Stimulated activated naive B cell treated with anti-CD40 and anti-IgM and Interleukin-4, amounts not matched to agents 10 μg/mL and 1 μg/mL and 100 μg/mL, for 72 hours (primary cell): Measurements from ENCODE around the gene CPNE5.

Experiments used
- ATAC-seq, 2 donors: fragments of 150-1000 bp; cut with Tn5 transposase; replicated peaks; 2 replicates each; pipeline ENCODE4 v1.10.0; 2021; ENCODE audit warnings: moderate library complexity in 1 of 2
- DNase-seq: peaks from one replicate; pipeline ENCODE4 v3.0.0; 2021
- H3K27ac Mint-ChIP-seq: one replicate; pipeline ENCODE4 v1.8.0; 2022; ENCODE audit warnings: mild to moderate bottlenecking, mixed read lengths
- H3K27me3 Mint-ChIP-seq, 2 donors: one replicate each; pipeline ENCODE4 v1.8.0; 2022; ENCODE audit warnings: mixed read lengths in 2 of 2
- H3K36me3 Mint-ChIP-seq, 2 donors: one replicate each; pipeline ENCODE4 v1.8.0; 2022; ENCODE audit warnings: mixed read lengths in 2 of 2, mild to moderate bottlenecking in 1 of 2
- H3K4me1 Mint-ChIP-seq, 2 donors: one replicate each; pipeline ENCODE4 v1.8.0; 2022; ENCODE audit warnings: mixed read lengths in 2 of 2, mild to moderate bottlenecking in 1 of 2
- H3K4me3 Mint-ChIP-seq, 2 donors: one replicate each; pipeline ENCODE4 v1.8.0; 2022; ENCODE audit warnings: mild to moderate bottlenecking in 2 of 2, mixed read lengths in 2 of 2, moderate library complexity in 1 of 2
- H3K9me3 Mint-ChIP-seq, 2 donors: one replicate each; pipeline ENCODE4 v1.8.0; 2022; ENCODE audit warnings: mixed read lengths in 2 of 2, mild to moderate bottlenecking in 1 of 2

Gene CPNE5

DNA sequence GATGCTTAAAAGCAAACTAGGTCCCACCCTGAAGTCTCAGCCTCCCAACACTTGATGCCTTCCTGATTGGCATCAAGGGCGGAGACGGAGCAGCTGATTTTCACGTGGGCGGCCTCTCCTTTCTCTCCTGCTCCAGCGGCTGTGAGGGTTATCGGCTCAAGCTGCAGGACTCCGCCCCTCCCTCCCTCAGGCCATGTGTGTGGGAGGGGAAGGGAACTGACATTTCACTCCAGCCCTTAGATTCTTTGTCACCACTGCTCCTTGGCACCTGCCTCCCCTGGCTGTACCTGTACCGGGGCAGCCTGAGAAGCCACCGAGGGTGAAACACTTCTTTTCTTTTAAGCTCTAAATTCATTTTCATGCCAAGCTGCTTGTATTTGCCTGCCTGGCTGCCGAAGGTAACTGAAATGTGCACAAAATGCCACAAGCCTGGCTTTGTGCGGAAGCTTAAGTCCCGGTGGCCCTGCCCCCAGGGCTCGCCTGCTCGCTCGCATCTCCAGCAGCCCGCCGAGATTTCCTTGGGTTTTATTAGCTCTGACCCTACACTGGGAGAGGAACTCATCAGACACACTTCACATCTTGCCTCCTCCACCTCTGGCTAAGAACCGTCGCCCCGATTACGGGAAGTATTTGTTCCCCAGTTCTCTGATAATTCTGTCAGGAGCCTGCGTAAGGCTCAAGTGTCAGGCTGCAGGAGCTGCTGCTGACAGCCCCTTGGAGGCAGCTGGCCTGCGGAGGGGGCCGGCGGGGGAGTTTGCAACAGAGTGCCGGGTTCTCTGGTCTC lies 9.6 kb upstream of the CPNE5 start:
- H3K27ac Mint-ChIP-seq: peak overlapping the region; percentile 33
- H3K4me3 Mint-ChIP-seq: peak overlapping the region; percentile 27 to 41
- H3K9me3 Mint-ChIP-seq: no peaks in the 10 kb centered on the region
- peaks cover 12% of the 10 kb centered on the region in 2 donors for H3K4me1 Mint-ChIP-seq
- no peak for DNase-seq
- peaks cover 25 to 53% of the 10 kb centered on the region in 2 donors for H3K36me3 Mint-ChIP-seq
- ATAC-seq: peak; percentile 49 to 57
- peaks cover 20 to 23% of the 10 kb centered on the region in 2 donors for H3K27me3 Mint-ChIP-seq

DNA sequence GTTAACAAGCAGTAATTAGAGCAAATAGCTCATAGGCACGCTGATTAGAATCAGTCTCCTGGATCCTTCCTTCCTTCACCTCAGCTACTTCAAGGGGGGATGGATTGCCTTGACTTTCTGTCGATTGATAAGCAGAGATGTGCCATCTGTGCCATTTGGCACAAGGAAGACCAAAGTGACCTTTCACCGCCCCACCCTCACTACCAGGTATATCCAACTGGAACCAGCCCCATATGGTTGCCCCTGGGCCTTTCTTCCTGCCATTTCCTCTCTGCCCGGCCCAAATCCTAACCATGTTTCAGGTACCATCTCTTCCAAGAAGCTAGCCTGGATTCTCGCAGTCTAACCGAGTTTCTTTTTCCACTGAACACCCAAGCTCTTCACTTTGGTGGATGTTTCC lies 8.7 kb upstream of the CPNE5 start:
- H3K27ac Mint-ChIP-seq: no peak overlapping the region

DNA sequence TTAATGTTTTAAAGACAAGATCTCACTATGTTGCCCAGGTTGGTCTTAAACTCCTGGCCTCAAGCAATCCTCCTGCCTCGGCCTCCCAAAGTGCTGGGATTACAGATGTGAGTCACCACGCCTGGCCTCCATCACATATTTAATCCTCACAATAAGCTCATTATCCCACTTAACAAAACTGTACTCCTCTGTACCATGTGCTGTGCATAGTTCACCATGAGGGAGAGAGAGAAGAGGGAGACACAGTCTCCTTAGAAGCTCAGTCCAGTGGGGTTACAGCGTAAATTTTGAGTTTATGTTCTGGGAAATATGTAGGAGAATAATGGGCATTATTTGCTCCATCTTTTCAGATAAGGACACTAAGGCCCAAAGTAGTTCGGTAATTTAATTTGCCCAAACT lies 7.9 kb upstream of the CPNE5 start:
- Mint-ChIP-seq H3K4me3 (no peak overlapping the region), H3K27ac (no peak overlapping the region), H3K36me3 (peaks cover 20 to 39% of the 10 kb centered on the region in 2 donors), H3K4me1 (peaks cover 12% of the 10 kb centered on the region in 2 donors), H3K27me3 (peaks cover 20 to 23% of the 10 kb centered on the region in 2 donors), H3K9me3 (no peaks in the 10 kb centered on the region)
- DNase-seq (no peak), ATAC-seq (no peak)

More for the DNA sequence above, 8.7 kb upstream of the CPNE5 start:
- peaks cover 20 to 23% of the 10 kb centered on the region in 2 donors for H3K27me3 Mint-ChIP-seq
- H3K4me1 Mint-ChIP-seq: peaks cover 12% of the 10 kb centered on the region in 2 donors
- DNase-seq: no peak
- H3K36me3 Mint-ChIP-seq: peaks cover 23 to 45% of the 10 kb centered on the region in 2 donors
- no peak overlapping the region for H3K4me3 Mint-ChIP-seq
- H3K9me3 Mint-ChIP-seq: no peaks in the 10 kb centered on the region
- ATAC-seq: no peak

DNA sequence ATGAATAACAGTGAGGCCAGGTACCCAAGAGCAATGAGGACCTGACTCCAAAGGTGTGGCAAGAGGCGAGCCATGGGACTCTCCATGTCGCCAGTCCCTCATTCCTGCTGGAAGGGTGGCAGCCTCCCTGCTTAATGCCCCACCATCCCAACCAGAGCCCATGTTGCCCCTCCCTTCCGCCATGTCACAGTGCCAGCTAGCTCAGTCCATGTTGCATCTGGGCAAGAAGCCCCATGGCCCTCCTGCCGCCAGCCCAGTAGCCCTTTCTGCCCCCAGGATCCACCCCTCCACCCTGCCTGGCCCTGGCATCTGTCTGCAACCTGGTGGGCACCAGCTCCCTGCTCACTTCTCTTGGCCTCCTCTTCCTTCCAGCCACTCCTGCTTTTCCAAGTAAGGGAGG lies 6.0 kb upstream of the CPNE5 start:
- H3K27ac Mint-ChIP-seq: no peak overlapping the region
- H3K9me3 Mint-ChIP-seq: no peaks in the 10 kb centered on the region
- peaks cover 7 to 24% of the 10 kb centered on the region in 2 donors for H3K36me3 Mint-ChIP-seq
- H3K4me3 Mint-ChIP-seq: no peak overlapping the region
- ATAC-seq: no peak
- no peak for DNase-seq
- peaks cover 29 to 31% of the 10 kb centered on the region in 2 donors for H3K27me3 Mint-ChIP-seq
- peaks cover 17 to 20% of the 10 kb centered on the region in 2 donors for H3K4me1 Mint-ChIP-seq

DNA sequence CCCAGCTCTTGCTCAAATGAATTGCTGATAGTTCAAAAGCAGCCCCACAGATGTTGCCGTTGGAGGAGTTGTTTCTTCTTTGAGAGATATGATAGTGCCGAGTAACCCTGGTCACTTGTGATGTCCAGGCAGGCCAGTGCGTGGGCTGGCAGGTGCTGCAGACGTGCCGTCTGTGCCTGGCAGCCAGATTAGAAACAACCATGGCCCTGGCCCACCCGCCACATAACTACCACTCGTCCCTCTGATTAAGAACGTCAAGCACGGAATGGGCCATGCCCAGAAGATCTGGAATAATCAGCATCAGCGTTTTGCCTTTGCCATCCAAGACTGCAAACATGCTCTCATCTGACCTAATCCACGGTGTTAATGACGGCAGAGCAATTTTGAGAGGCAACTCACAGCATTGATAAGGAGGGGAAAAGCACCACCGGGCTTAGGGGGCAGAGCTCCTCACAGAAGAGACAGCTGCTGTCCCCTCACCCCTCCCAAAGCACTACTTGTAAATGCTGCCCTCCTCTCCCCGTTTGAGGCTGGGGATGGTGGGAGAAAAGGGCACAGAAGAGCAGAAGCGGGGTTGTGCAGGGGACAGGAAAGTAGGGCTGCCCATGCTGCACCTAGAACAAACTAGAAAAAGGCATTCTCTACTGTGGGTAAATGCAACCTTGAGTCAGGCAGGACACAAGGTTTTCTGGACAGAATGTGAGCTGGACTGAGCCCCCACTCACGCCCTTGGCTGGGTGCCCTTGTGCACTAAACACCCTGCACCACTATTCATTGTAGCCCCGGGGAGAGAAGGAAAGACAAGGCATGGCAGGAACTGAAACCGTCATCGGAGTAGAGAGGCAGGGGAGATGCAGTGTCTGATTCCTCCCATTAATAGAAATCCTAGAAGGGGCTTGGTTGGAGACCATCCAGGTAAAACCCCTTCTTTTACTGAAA lies 5.3 kb upstream of the CPNE5 start:
- no peak overlapping the region for H3K4me3 Mint-ChIP-seq
- no peak for ATAC-seq

GRCh38 chr6:36843170-36843569 lies 3.9 kb upstream of the CPNE5 start:
- peaks cover 29 to 34% of the 10 kb centered on the region in 2 donors for H3K27me3 Mint-ChIP-seq
- peaks cover 4 to 6% of the 10 kb centered on the region in 2 donors for H3K36me3 Mint-ChIP-seq
- ATAC-seq (no peak), DNase-seq (no peak)
- H3K27ac Mint-ChIP-seq: no peak overlapping the region
- no peak overlapping the region for H3K4me3 Mint-ChIP-seq
- no peaks in the 10 kb centered on the region for H3K9me3 Mint-ChIP-seq
- peaks cover 14 to 23% of the 10 kb centered on the region in 2 donors for H3K4me1 Mint-ChIP-seq

More for the DNA sequence above, 5.3 kb upstream of the CPNE5 start:
- Mint-ChIP-seq H3K27ac (no peak overlapping the region), H3K27me3 (peaks cover 29 to 30% of the 10 kb centered on the region in 2 donors), H3K4me1 (peaks cover 17 to 25% of the 10 kb centered on the region in 2 donors), H3K36me3 (peaks cover 4 to 17% of the 10 kb centered on the region in 2 donors), H3K9me3 (no peaks in the 10 kb centered on the region)
- no peak for DNase-seq

GRCh38 chr6:36841756-36842155 lies 2.5 kb upstream of the CPNE5 start:
- H3K4me3 Mint-ChIP-seq: no peak overlapping the region
- no peaks in the 10 kb centered on the region for H3K9me3 Mint-ChIP-seq
- H3K36me3 Mint-ChIP-seq: peaks cover 4 to 5% of the 10 kb centered on the region in 2 donors
- H3K27ac Mint-ChIP-seq: no peak overlapping the region
- ATAC-seq (no peak), DNase-seq (no peak)
- peaks cover 40 to 42% of the 10 kb centered on the region in 2 donors for H3K27me3 Mint-ChIP-seq
- H3K4me1 Mint-ChIP-seq: peaks cover 14 to 23% of the 10 kb centered on the region in 2 donors

- no peak for DNase-seq
- Mint-ChIP-seq H3K36me3 (peaks cover 2 to 4% of the 10 kb centered on the region in 2 donors), H3K9me3 (no peaks in the 10 kb centered on the region), H3K27ac (peak overlapping the region; percentile 71), H3K4me3 (peak overlapping the region; percentile 68 to 79), H3K4me1 (peaks cover 14 to 23% of the 10 kb centered on the region in 2 donors), H3K27me3 (peaks cover 39 to 43% of the 10 kb centered on the region in 2 donors)
- peak; percentile 36 to 51 for ATAC-seq
These were observed 1.5 kb upstream of the CPNE5 start for GRCh38 chr6:36840432-36841403.

GRCh38 chr6:36839749-36840431 lies 646 bp upstream of the CPNE5 start:
- peak overlapping the region; percentile 68 to 79 for H3K4me3 Mint-ChIP-seq
- no peaks in the 10 kb centered on the region for H3K9me3 Mint-ChIP-seq
- ATAC-seq (peak; percentile 60 to 66), DNase-seq (no peak)
- peaks cover 0 to 4% of the 10 kb centered on the region in 2 donors for H3K36me3 Mint-ChIP-seq
- no peak overlapping the region for H3K27ac Mint-ChIP-seq
- H3K27me3 Mint-ChIP-seq: peaks cover 39 to 40% of the 10 kb centered on the region in 2 donors
- peaks cover 14 to 23% of the 10 kb centered on the region in 2 donors for H3K4me1 Mint-ChIP-seq

GRCh38 chr6:36837686-36838085 lies 1.6 kb downstream of the CPNE5 start:
- Mint-ChIP-seq H3K4me3 (no peak overlapping the region), H3K27ac (no peak overlapping the region), H3K36me3 (no peaks in the 10 kb centered on the region), H3K27me3 (peaks cover 39 to 40% of the 10 kb centered on the region in 2 donors), H3K4me1 (peaks cover 14 to 23% of the 10 kb centered on the region in 2 donors), H3K9me3 (peaks cover 3% of the 10 kb centered on the region in 2 donors)
- DNase-seq: no peak
- ATAC-seq: no peak

DNA sequence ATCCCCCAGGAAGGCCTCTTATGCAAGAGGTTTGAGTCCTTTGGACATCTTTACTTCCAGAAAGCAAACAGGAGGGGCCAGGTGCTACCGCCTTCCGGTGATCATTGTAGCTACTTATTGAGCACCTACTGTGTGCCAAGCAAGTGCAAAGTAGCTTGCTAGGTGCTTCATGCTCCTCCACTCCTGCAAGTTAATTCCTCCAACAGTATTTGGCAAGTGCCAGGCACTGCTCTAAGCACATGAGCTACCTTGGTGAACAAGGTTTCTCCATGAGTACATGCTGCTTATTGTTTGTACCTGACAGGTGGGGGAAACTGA lies 2.3 kb downstream of the CPNE5 start:
- H3K27me3 Mint-ChIP-seq: peaks cover 39 to 40% of the 10 kb centered on the region in 2 donors
- DNase-seq: no peak
- peaks cover 12 to 23% of the 10 kb centered on the region in 2 donors for H3K4me1 Mint-ChIP-seq
- H3K9me3 Mint-ChIP-seq: peaks cover 3% of the 10 kb centered on the region in 2 donors
- no peaks in the 10 kb centered on the region for H3K36me3 Mint-ChIP-seq
- H3K4me3 Mint-ChIP-seq: no peak overlapping the region
- H3K27ac Mint-ChIP-seq: no peak overlapping the region
- no peak for ATAC-seq

DNA sequence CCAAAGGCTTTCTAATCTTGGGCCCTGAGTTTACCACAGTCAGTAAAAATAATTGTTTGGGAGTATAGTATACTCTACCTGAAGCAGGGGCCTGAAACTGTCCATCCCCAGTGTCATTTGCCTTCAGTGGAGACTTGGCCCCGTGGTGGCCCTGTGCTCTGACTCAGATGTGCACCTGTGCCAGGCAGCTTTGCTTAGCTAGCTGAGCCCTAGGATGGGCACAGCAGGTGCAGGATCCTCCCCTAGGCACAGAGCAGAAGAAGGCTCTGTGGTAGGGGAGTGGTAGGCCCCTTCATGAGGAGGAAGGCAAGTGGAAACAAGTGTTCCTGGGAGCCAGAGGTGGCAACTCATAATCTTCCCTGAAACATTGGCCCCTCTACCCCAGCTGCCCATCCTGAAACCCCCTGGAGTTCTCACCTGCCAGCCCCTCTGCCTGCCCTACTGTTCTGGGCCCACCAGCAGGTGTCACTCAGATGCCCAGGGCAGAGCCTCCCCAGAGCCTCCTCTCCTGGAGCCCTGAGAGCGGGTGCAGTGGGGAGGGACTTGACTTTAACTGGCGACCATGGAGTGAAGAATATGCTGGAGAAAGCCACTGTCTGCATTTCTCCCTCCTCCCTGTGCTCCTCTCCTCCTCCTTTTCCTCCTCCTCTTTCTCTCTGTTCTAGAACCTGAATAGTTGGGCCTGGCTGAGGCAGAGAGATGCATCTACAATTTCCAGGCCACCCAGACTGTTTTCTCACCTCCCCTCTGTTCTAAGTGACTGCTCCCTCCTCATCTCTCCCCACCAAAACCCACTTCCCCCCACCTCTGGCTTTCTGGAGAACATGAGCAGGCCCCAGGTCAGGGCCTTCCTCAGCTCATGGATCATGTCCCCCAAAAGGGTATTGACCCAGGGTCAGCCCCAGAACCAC lies 2.9 kb downstream of the CPNE5 start:
- peaks cover 39 to 40% of the 10 kb centered on the region in 2 donors for H3K27me3 Mint-ChIP-seq
- ATAC-seq (no peak), DNase-seq (no peak)
- H3K36me3 Mint-ChIP-seq: no peaks in the 10 kb centered on the region
- peaks cover 3% of the 10 kb centered on the region in 2 donors for H3K9me3 Mint-ChIP-seq
- H3K4me3 Mint-ChIP-seq: no peak overlapping the region
- H3K27ac Mint-ChIP-seq: no peak overlapping the region
- peaks cover 12 to 23% of the 10 kb centered on the region in 2 donors for H3K4me1 Mint-ChIP-seq
